GM19240 (cell line): ENCODE results near the gene DNAH9.

Experiments used
- DNase-seq: peaks from one replicate; pipeline ENCODE4 v3.0.0; 2011; ENCODE audit warnings: low spot score; ENCODE audit not compliant: insufficient read length

The DNAH9 gene

GRCh38 chr17:11610999-11611566 lies 12.8 kb downstream of the DNAH9 start:
- no peak for DNase-seq

DNA sequence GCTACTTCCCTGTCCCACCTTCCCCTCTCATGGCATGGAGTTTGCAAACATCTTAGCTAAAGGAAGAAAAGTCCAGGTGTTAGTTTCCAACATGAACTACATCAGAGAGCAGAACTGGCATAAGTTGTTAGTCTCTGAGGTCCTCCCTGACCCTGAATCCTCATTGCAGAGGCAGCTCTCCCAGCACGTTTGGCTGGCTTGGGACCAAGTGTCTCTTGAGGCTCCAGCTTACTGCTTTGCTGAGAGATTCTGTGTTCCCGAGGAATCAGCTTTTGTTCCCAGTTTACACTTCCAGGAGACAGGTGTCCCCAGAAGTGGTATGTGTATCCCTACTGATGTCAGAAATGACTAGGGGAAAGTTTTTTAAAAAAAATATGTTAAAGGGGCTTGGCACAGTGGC lies 14.7 kb downstream of the DNAH9 start:
- DNase-seq = no peak

DNA sequence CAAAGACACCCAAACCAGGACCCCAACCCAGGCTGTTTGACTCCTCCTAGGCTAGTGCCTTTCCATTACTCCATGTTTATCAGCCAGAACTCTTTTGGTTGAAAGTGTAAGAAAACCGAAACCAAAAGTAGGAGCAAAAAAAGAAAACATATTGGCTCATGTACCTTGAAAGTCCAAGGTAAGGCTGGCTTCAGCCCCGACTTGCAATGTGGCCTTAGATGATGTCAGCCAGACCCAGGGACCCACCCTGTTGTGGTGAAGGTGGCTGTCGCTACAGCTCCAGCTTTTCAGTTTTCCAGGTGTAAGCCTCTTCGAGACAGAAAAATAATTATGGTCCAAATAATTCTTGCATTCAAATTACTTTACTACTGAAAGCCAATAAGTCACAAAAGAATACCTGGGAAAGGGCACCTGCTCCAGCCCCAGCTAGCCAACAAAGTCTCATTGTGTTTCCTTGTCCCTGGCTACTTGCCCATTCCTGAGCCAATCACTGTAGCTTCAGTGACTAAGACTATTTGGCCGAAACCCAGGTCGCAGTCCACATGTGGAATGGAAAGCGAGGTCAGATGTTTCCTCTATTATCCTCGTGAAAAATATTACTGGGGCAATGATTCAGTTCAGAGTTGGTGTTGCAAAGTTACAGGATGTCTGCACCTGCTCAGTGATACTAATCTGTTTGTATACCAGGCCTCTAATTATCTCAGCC lies 20.7 kb downstream of the DNAH9 start:
- DNase-seq = no peak

- no peak for DNase-seq
These were observed 24.2 kb downstream of the DNAH9 start for GRCh38 chr17:11622492-11622891.

- no peak for DNase-seq
These were observed 26.7 kb downstream of the DNAH9 start for GRCh38 chr17:11624976-11625375.

GRCh38 chr17:11625878-11626277 lies 27.6 kb downstream of the DNAH9 start:
- no peak for DNase-seq

- DNase-seq = no peak
These were observed 29.2 kb downstream of the DNAH9 start for GRCh38 chr17:11627301-11627940.

DNA sequence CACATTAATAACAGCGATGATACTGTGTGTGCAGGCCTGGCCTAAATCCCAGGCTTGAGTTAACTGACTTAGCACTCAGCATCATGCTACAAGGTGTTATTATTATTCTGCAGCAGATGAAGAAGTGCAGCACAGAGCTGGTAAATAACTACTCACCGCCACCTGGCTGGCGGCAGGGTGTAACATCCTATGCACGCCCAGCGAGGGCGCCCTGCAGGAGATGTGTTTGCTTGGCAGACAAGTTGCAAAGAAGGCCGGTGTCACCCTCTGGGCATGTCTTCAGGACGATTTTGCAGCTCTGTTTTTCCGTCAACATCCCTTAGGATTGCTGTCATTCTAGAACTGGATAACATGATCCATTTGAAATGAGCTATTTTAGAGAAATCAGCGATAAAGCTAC lies 30.1 kb downstream of the DNAH9 start:
- DNase-seq = no peak

GRCh38 chr17:11628831-11629230 lies 30.6 kb downstream of the DNAH9 start:
- DNase-seq = no peak

- no peak for DNase-seq
These were observed 38.5 kb downstream of the DNAH9 start for GRCh38 chr17:11636771-11637170.

GRCh38 chr17:11637796-11638195 lies 39.5 kb downstream of the DNAH9 start:
- no peak for DNase-seq

DNA sequence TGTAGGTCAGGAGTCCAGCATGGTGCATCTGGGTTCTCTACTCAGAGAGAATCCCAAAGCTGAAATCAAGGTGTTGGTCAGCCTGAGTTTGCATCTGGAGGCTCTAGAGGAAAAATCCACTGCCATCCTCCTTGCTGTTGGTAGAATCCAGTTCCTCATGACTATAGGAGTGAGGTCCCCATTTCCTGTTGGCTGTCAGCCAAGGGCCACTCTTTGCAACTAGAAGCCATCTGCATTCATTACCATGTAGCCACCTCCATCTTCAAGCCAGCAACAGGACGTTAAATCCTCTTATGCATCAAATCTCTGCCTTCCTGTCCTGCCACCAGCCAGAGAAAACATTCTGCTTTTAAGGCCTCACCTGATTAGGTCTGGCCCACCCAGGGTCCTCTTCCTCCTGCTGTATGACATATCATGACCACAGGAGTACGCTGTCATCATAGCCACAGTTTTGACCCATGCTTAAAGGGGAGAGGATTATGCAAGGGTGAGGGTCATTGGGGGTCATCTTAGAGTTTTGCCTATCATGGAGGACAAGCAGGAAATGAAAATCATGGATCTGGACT lies 40.5 kb downstream of the DNAH9 start:
- DNase-seq = no peak

DNA sequence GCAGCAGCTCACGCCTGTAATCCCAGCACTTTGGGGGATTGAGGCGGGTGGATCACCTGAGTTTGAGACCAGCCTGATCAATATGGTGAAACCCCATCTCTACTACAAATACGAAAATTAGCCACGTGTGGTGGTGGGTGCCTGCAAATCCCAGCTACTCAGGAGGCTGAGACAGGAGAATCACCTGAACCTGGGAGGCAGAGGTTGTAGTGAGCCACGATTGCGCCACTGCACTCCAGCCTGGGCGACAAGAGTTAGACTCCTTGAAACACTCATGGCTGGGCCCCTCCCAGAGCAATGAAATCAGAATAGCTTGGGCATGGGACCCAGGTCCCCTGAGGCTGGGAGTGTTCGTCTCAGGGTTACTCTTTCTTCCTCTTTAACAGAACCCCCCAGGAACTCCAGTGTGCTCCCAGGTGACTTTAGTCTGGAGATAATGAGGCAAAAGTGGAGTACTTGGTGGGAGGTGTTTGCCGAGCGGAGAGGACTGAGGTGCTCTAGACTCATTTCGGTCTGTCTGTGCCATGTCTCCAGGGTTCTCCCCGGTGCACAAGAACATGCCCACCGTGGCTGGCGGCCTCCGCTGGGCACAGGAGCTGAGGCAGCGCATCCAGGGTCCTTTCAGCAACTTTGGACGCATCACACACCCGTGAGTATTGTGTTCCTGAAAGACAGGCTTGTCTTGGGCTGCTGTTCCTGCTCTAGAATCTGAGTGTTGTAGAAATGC lies 41.6 kb downstream of the DNAH9 start:
- no peak for DNase-seq

DNA sequence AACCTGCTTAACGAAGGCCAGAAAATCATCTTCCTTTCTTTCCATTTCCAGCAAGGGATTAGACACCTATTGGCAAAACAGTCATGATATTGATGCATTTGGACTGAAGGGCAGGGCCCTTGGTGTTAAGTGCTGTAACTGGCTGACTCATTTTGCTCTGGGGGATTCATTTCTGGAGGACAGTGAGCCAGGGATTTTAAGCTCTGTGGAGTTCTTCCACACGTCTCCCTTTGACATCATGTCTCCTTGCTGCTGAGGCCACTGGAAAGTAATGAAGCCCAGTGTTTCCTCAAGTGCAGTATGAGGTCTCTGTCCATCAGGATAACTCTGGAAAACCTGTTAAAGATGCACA lies 42.2 kb downstream of the DNAH9 start:
- no peak for DNase-seq

DNA sequence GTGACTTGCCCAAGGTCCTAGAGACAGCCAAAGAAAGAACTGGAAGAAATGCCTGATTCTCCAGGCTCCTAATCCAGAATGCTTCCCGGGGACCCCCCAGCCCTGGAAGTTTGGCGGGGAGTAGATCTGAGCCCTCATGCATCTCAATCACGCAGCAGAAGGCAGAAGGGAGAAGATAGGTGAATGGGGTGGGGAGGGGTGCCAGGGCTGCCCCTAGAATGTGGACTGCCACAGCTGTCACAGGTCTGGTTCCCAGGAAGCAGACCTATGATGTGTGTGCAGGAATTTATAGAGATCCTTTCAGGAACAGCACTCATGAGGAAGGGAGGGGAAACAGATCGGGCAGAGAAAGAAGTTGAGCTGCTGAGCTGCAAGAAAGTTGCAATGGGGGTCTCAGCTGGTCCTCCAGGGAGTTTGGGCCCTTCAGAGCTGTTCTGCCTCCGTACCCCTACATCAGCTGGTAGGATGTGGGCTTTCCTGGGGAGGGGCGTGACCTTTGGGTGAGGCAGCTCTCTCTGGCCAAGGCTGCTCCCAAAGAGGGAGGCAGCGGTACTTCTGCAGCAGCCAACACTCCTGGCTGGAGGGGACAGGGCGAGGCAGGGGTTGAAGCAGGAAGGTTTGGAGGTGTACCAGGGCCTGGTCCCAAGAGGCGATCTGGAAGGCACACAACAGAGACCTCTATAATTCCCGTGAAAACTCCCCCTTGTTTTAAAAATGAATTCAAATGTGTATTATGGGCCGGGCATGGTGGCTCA lies 43.4 kb downstream of the DNAH9 start:
- DNase-seq = no peak

GRCh38 chr17:11642655-11643054 lies 44.4 kb downstream of the DNAH9 start:
- no peak for DNase-seq

DNA sequence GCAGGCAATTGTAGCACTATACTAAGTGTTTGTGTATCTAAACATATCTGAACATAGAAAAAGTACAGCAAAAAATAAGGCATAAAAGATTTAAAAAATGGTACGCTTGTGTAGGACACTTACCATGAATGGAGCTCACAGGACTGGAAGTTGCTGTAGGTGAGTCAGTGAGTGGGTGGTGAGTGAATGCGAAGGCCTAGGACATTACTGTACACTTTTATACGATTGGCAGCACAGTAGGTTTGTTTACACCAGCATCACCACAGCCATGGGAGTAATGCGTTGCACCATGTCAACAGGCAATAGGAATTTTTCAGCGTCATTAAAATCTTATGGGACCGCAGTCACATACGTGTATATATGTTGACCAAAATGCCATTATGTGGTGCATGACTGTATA lies 45.6 kb downstream of the DNAH9 start:
- DNase-seq = no peak

GRCh38 chr17:11644265-11645212 lies 46.3 kb downstream of the DNAH9 start:
- DNase-seq = peak; percentile 6

DNA sequence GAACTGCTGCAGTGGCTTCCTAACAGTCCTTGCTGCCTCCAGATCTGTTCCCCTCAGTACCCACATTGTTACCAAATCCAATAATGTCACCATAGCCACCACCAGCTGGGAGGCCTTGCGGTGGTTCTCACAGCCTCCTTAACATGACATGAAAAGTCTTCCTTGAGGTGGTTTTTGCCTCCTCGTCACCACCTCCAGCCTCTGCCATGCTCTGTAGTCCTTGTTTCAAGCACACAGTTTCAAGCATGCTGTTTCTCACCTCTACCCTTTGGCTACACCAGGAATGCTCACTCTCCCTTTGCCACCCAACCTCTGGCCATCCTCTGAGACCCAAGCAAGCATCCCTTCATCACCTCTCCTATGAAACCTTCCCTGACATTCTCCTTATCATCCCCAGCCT lies 47.2 kb downstream of the DNAH9 start:
- DNase-seq = no peak

DNA sequence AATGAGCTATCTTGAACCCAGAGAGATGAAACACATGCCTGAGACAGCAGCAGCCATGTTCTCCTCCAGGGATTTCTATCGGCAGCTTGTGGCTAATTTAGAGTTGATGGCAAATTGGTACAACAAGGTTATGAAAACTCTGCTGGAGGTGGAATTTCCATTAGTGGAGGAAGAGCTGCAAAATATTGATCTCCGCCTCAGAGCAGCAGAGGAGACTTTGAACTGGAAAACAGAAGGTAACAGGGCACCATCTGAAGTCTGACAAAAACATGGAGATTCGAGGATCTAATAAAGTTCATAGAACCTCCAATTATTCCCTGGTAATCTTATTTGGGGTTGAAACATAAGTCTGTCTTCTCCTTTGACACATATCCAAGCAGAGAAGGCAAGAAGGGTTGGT lies 52.8 kb downstream of the DNAH9 start:
- DNase-seq = no peak
